WTC11 (cell line): ENCODE results near the gene KDM4B.

Experiments
- FOXP1 ChIP-seq: sonication (generic); formaldehyde crosslinking; IDR thresholded peaks from 2 replicates; pipeline ENCODE4 v1.8.0; 2022; ENCODE audit warnings: missing genetic modification reagents, mild to moderate bottlenecking, moderate library complexity, borderline replicate concordance
- GABPB1 ChIP-seq: sonication (generic); formaldehyde crosslinking; IDR thresholded peaks from 2 replicates; pipeline ENCODE4 v1.8.1; 2023; ENCODE audit warnings: mild to moderate bottlenecking, missing genetic modification reagents
- JUN ChIP-seq: sonication (generic); formaldehyde crosslinking; IDR thresholded peaks from 2 replicates; pipeline ENCODE4 v1.8.0; 2023; ENCODE audit warnings: mild to moderate bottlenecking, missing genetic modification reagents
- NFYB ChIP-seq: sonication (generic); formaldehyde crosslinking; conservative IDR thresholded peaks from 2 replicates; pipeline ENCODE4 v1.8.0; 2022; ENCODE audit warnings: low read depth, missing genetic modification reagents
- ZNF263 ChIP-seq: sonication (generic); formaldehyde crosslinking; IDR thresholded peaks from 2 replicates; pipeline ENCODE4 v1.8.1; 2022; ENCODE audit warnings: low read depth, mild to moderate bottlenecking, moderate library complexity, missing genetic modification reagents
- TF ChIP-seq, protein P1 (sequence below): fragments of 200-600 bp; IDR thresholded peaks from 2 replicates; pipeline ENCODE4 v1.8.0; 2022; ENCODE audit warnings: antibody characterized with exemption
- TF ChIP-seq, protein P2 (sequence below): sonication (generic); formaldehyde crosslinking; conservative IDR thresholded peaks from 2 replicates; pipeline ENCODE4 v1.8.1; 2022; ENCODE audit warnings: mild to moderate bottlenecking, missing genetic modification reagents
- TF ChIP-seq, protein P3 (sequence below): fragments of 250-450 bp; sonication (Bioruptor Pico); IDR thresholded peaks from 2 replicates; pipeline ENCODE4 v1.9.0; 2021; ENCODE audit warnings: mild to moderate bottlenecking
- TF ChIP-seq, protein P4 (sequence below): sonication (generic); formaldehyde crosslinking; IDR thresholded peaks from 2 replicates; pipeline ENCODE4 v1.8.0; 2022; ENCODE audit warnings: mild to moderate bottlenecking, missing genetic modification reagents

DNA sequence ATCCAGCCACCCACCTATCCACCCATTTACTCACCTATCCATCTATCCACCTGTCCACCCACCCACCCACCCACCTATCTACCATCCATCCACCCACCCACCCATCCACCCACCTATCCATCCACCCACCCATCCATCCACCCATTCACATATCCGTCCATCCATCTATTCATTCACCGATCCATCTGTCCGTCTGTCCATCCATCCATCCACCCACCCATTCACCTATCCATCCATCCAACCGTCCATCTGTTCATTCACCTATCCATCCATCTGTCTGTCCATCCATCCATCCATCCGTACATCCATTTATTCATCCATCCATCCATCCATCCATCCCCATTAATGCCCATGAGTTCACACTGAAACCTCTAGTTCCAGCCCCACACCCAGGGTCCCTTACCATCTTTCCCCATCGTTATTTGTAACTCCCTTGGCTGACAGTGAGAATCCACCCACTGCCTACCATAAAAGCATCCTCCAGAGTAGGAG is 31.3 kb downstream of the KDM4B start:
- TF ChIP-seq FOXP1 (CRISPR knock-in tag), result no peak
- TF ChIP-seq ZNF263 (CRISPR knock-in tag), result no peak
- TF ChIP-seq NFYB (CRISPR knock-in tag), result no peak
- TF ChIP-seq, protein P1, sequence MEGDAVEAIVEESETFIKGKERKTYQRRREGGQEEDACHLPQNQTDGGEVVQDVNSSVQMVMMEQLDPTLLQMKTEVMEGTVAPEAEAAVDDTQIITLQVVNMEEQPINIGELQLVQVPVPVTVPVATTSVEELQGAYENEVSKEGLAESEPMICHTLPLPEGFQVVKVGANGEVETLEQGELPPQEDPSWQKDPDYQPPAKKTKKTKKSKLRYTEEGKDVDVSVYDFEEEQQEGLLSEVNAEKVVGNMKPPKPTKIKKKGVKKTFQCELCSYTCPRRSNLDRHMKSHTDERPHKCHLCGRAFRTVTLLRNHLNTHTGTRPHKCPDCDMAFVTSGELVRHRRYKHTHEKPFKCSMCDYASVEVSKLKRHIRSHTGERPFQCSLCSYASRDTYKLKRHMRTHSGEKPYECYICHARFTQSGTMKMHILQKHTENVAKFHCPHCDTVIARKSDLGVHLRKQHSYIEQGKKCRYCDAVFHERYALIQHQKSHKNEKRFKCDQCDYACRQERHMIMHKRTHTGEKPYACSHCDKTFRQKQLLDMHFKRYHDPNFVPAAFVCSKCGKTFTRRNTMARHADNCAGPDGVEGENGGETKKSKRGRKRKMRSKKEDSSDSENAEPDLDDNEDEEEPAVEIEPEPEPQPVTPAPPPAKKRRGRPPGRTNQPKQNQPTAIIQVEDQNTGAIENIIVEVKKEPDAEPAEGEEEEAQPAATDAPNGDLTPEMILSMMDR, result no peak
- TF ChIP-seq JUN, result no peak
- TF ChIP-seq, protein P2, sequence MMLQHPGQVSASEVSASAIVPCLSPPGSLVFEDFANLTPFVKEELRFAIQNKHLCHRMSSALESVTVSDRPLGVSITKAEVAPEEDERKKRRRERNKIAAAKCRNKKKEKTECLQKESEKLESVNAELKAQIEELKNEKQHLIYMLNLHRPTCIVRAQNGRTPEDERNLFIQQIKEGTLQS (CRISPR knock-in tag), result no peak
- TF ChIP-seq, protein P3, sequence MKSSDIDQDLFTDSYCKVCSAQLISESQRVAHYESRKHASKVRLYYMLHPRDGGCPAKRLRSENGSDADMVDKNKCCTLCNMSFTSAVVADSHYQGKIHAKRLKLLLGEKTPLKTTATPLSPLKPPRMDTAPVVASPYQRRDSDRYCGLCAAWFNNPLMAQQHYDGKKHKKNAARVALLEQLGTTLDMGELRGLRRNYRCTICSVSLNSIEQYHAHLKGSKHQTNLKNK (CRISPR knock-in tag), result no peak
- no peak for TF ChIP-seq GABPB1 (CRISPR knock-in tag)
- TF ChIP-seq, protein P4, sequence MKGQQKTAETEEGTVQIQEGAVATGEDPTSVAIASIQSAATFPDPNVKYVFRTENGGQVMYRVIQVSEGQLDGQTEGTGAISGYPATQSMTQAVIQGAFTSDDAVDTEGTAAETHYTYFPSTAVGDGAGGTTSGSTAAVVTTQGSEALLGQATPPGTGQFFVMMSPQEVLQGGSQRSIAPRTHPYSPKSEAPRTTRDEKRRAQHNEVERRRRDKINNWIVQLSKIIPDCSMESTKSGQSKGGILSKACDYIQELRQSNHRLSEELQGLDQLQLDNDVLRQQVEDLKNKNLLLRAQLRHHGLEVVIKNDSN (CRISPR knock-in tag), result no peak
